Measurements from ENCODE around the gene HPD.
A peak's percentile ranks its signal among the peaks of the same experiment; 100 is the strongest.
"Not testable (repeated sequence)": the region's sequence is repeated elsewhere in the genome, so short reads cannot be mapped to it uniquely, and the experiment has no call there.

HPD gene

DNA sequence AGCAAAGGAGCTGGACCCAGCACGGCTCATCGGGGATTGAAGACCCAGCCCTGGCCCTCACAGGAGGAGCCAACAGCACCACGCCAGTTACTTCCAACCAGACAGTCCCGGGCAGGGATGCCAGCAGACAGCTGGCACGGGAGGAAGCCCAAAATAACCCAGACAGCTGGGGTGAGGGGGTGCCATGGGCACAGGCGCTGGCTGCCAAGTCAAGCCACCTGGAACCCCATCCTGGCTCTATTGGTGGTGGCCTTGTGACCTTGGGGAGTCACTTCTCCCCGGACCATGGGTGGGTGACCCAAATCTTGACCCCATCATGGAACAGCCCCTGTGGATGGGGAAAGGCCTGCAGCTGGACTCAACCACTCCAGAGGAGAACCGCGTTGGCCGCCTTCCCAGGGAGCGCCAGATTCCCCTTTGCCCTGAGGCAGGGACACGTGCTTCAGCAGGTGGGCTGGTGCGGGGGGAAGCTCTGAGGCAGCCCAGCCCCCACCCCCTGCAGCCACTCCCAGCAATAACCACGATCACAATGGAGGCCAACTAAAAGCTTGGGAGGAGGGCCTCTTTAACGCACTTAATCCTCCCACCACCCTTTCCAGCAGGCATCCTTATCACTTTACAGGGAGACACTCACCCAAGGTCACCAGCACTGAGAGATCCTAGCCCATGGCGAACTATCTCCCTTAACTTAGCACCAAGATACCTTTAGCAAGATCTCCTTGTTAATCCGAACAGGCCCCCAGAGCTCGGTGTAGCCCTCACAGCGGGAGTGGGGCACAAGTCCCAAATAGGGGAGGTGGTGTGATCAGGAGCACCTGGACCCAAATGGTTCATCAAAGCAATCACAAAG lies 60.5 kb downstream of the HPD start:
- DNase-seq: no peak

DNA sequence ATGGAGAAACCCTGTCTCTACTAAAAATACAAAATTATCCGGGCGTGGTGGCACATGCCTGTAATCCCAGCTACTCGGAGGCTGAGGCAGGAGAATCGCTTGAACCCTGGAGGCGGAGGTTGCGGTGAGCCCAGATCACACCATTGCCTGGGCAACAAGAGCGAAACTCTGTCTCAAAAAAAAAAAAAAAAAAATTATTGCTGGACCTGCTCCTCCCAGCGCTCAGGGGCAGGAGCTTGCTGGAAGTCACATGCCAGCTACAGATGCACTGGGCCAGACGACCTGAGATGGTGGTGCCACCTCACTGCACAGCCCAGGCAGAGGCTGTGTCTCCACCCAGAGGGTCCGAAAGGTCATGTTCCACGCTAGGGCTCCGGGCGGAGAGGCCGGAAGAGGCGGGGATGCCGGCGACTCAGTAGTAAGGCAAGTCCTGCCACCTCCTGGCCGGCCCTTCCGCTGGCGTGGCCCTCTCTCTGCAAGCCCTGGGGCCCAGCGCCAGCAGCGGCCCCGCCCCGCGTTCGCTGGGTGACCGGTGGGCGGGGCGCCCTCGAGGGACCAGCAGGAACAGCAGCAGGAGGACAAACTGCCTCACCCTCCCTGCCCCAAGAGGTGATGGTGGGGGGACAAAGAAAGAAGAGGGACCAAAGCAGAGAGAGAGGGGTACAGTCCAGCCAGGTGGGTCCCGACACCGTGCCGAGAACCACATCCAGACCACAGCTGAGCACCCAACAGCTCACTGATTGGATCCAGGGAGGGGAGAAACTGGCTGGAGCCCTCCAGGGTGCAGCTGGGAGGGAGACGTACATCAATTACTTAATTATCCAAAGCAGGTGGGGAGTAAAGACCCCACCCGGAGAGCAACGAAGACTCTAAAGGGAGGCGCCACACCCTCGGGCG lies 61.6 kb downstream of the HPD start:
- no peak for DNase-seq

DNA sequence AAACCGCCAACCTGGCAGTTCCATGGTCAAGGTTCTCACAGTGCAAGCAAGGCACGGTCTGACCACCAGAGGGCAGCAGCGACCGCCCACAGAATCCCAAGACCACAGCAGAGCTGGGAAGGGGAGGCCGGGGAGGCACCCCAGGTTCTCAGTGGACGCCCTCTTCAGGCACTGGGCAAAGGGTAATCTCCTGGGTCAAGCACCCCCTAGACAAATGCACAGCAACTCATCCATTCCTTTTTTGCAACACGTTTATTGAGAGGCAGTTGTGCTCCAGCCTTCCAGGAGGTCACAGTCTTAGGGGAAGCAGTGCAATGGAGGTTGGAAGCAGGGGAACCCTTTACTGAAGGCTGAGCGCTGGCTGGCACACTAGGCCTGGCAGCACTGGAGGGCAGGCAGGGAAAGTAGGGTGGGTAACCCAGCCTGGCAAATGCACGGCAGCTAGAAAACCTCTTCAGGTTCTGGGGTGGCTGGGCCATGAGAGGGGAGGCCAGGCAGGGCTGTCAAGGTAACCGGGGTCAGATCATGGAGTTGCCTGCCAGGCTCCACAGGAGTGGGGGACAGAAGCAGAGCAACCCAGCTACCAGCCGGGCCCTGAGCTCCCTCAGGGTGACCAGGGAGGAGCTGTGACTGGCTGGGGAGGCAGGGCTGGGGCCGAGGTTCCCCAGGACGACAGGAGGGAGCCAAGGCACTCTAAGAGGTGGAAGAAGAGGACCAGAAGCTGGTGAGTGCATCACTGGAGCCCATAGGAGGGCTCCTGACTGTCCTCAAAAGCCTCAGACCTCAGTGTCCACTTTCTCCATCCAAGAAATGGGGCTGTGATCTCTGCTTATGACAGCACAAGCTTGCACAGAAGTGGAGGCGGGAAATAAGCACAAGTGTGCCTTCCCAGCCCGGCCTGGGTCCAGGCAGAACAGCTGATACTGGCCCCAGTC lies 63.4 kb downstream of the HPD start:
- DNase-seq: peak; percentile 72 to 84 (median 78)

DNA sequence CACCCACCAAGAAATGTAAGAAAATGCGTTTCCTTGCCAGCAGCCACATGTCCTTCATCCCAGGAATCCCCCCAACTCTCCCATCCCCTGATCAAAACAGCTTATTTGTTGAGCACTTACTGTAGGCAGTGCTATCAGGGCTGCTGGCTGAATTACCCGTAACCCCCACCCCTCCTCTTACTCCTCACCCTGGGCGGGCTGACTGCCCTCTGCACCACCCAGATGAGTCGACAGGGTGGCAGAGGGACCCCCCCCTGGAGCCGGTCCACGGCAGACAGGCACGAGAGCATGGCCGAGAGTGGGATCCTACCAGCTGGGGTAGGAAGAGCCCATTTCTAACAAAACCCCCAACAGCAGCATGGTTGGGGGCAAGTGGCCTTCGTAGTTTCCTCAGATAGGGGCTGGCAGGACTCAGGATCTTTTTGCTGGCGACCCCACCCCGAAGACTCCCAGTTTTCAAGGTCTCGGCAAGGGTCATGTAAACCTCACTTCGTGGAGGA lies 64.1 kb downstream of the HPD start:
- peak in 3 of 4 experiments; percentile 55 to 59 (median 59) for DNase-seq

DNA sequence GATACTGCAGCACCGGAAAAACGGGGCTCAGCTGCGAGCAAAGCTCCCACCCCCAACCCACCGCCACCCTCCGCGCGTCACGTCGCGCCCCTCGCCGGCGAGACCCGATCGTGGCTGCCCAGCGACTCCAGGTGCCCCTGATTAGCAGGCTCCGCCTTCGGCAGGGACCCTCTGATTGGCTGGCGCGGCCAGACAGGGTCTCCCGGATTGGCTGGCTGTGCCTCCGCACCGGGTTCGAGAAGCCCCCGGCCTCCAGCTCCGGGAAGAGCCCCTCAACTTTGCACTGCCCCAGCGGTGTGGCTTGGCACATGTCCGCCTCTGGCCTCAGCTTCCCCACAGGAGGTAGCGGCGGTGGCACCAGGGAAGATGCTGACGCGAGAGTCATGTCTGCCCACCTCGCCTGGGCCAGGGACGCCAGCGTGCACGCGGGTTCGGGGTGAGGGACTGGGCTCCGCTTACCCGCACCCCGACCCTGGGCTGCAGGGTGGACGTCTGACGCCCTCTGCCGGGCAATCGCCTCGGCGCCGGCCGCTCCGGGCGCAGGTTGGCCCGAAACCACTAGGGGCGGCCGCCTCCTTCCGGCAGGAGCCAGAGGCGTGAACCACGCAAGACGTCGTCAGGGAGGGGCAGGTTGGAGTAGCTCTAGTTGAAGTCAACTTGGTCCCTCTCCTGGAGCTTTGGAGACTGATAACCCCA lies 64.7 kb downstream of the HPD start:
- DNase-seq: peak; percentile 90 to 94 (median 92)

DNA sequence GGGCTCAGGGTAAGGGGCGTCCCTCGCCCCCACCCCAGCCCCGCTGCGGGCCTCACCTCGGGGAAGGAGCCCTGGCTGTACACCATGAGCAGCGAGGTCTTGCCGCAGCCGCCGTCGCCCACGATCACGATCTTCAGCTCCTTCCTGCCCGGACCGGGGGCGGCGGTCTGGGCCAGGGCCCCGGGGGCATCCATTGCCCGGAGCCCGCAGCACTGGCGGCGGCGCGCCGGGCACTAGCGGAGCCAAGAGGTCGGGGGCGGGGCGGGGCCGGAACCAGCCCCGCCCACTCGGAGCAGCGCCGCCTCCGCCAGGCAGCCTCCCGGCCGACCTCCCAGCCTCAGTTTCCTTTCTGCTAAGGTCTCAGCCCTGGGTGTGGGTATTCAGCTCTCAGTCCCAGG lies 65.2 kb downstream of the HPD start, which contains the start of gene RHOF:
Gene RHOF, minus strand, starts transcription at position 249 of the 398 bp plus-strand sequence. Its CDS starts 55 bp downstream, at position 194.
- peak in 3 of 4 experiments; percentile 59 to 72 (median 63) for DNase-seq

DNA sequence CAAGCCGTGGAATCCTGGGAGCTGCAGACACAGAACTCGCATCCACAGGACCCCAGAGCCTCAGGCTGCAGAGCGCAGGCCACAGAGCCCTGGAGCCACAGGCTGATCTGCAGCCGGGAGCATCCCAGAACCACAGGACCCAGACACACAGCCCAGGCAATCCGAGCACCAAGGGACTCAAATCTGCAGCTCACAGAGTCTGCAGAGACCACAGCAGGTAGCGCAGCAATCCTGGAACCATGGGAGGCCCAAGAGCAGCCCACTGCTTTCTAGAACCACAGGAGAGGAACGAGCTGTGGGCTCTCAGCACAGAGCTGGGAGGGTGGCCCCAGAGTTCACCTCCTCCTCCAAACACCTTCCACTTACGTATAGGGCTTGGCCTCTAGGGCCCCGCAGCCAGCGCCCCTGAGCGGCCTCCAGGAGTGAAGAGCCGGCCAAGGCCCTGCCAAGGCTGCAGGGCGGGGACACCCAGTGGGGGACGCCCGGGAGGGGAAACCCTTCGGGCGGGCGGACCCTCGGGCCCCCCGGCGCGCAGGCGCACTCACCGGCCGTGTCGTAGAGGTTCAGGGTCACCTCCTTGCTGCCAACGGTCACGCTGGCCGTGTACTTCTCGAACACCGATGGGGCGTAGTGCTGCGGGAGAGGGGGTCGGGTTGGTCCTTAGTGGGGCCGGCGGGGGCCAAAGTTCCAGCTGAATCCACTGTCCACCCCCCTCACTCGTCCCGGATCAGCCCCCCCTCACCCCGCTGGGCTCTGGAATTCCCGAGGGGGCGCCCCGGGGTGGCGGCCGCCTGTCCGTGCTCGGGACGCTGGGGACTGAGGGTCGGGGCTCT lies 65.8 kb downstream of the HPD start:
- peak in 3 of 4 experiments; percentile 22 to 41 (median 29) for DNase-seq

DNA sequence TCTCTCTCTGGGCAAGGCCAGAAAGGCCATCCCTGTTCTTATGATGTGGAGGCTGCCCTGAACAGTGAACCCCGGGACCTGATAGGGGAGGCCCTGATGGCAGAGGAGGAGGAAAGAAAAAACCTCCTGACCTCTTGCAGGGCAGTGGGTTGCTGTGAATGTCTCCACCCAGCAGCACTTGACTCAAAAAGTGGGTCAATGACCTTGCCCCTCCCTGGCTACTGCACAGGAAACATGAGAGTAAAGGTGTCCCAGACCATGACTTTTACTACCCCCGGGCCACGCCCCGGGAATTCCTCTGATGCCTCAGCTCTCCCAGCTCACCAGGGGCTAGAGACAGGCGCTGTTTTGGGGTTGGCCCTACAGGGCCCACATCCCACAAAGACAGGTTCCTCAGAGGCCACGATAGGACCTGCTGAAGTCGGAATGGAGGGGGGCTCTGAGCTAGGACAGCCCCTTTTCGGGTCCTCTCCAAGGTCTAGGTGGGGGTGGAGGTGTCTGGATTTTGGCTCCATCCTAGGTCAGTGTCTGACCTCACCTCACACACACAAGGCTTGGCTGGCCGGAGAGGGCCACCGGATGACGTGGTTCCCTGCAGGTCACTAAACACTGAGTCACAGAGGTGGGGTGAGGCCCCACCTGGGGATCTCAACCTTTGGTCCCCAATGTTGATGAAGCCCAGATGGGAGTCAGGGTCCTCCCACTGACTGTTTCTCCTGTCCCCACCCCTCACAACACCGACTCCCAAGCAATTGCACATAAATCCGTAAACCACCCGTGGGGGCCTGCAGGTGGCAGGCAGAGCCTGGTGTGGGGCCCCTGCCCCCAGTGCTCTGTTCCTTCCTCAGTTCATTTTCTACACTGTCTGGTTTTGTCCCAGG lies 66.7 kb downstream of the HPD start:
- DNase-seq: peak in 1 of 4 experiments; percentile 13

DNA sequence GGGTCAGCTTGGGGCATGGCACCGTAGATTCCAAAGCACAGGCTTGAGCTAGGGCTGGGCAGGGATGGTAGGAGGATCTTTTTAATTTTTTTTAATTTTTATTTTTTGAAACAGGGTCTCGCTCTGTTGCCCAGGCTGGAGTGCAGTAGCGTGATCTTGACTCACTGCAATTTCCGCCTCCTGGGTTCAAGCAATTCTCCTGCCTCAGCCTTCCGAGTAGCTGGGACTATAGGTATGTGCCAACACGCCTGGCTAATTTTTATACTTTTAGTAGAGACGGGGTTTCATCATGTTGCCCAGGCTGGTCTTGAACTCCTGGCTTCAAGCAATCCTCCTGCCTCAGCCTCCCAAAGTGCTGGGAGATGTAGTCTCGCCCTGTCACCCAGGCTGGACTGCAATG lies 67.9 kb downstream of the HPD start:
- not testable (repeated sequence) for DNase-seq

DNA sequence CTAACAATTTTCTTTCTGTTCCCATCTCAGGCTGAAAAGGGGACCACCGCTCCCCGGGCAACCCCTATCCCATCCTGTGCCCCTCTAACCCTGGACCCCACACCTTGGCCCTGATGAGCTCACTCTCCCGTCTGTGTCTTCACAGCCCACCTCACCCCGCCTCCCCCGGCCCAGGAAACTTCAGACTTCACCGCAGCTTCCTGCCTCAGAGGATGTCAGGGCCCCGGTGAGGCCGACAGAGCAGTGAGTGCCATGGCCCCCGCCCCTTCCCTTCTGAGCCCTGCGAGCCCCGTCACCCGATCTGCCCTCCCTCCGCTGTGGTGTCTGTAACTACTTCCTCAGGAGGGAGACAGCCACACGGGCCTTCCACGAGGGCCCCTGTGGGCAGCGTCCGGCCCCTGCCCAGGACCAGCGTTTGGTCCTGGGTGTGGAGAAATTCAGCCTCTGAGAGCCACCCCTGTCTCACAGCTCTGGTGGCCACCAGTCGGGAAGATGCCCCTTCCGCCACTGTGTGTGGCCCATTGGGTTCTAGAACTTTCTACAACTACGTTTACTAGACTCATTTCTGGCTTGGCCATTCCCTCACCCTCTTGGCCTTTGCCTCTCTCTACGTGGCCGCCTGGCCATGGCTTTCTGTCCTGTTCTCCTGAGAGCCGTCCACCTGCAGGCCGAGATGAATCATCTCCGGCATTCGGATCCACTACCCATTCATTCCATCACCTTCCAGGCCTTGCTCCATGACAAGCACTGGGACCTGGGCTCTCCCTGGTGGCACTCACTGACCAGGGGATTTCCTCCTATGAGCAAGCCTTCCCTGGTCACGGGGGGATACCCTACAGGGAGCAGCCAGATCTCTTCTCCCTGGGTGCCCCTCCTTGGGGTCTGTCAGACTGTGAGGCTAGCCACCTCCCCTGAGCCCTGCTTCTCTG lies 68.6 kb downstream of the HPD start:
- DNase-seq: peak; percentile 79 to 92 (median 86)
